PFSK-1 (cell line): ENCODE data around the gene KIAA1549.

Experiments used
- FOXP2 ChIP-seq: optimal IDR thresholded peaks from 2 replicates; pipeline ENCODE3; 2011; ENCODE audit warnings: borderline replicate concordance, control low read depth, inconsistent platforms; ENCODE audit not compliant: insufficient read depth; ENCODE audit errors: extremely low read length, extremely low read depth
- POLR2AphosphoS5 ChIP-seq: IDR thresholded peaks from 2 replicates; pipeline ENCODE4 v1.6.1; 2012; ENCODE audit warnings: low read depth, mild to moderate bottlenecking, control low read depth, low read length, moderate library complexity
- SIN3A ChIP-seq: IDR thresholded peaks from 2 replicates; pipeline ENCODE4 v1.6.1; 2012; ENCODE audit warnings: mild to moderate bottlenecking, low read length, moderate library complexity, borderline replicate concordance; ENCODE audit not compliant: insufficient read depth
- TAF1 ChIP-seq: IDR thresholded peaks from 2 replicates; pipeline ENCODE4 v1.6.1; 2012; ENCODE audit warnings: low read length, control low read depth, borderline replicate concordance; ENCODE audit not compliant: insufficient read depth
- TF ChIP-seq, protein P1 (sequence below), 2 experiments: IDR thresholded peaks; 2 replicates each; pipeline versions ENCODE4 v1.6.1 to v1.8.0; 2011 to 2012; ENCODE audit warnings: low read depth in 2 of 2, low read length in 2 of 2, control low read depth in 1 of 2, inconsistent platforms in 1 of 2, mild to moderate bottlenecking in 1 of 2, moderate library complexity in 1 of 2; ENCODE audit not compliant: insufficient read depth in 1 of 2

DNA sequence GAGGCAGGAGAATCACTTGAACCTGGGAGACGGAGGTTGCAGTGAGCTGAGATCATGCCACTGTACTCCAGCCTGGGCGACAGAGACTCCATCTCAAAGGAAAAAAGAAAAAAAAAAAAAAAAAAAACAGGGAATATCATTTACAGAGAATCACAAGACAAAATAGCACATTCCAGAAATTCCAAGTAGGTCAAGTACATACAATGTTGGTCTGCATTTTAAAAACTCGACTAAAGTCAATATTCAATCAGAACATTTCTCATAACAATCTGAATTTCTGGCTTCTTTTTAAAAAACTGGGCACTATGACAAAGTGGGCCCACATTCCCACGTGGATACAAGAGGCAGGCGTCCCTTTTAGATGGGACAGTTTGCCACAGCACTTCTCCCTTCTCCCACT lies 41.9 kb upstream of the KIAA1549 start:
- TF ChIP-seq POLR2AphosphoS5: no peak
- TF ChIP-seq, protein P1, sequence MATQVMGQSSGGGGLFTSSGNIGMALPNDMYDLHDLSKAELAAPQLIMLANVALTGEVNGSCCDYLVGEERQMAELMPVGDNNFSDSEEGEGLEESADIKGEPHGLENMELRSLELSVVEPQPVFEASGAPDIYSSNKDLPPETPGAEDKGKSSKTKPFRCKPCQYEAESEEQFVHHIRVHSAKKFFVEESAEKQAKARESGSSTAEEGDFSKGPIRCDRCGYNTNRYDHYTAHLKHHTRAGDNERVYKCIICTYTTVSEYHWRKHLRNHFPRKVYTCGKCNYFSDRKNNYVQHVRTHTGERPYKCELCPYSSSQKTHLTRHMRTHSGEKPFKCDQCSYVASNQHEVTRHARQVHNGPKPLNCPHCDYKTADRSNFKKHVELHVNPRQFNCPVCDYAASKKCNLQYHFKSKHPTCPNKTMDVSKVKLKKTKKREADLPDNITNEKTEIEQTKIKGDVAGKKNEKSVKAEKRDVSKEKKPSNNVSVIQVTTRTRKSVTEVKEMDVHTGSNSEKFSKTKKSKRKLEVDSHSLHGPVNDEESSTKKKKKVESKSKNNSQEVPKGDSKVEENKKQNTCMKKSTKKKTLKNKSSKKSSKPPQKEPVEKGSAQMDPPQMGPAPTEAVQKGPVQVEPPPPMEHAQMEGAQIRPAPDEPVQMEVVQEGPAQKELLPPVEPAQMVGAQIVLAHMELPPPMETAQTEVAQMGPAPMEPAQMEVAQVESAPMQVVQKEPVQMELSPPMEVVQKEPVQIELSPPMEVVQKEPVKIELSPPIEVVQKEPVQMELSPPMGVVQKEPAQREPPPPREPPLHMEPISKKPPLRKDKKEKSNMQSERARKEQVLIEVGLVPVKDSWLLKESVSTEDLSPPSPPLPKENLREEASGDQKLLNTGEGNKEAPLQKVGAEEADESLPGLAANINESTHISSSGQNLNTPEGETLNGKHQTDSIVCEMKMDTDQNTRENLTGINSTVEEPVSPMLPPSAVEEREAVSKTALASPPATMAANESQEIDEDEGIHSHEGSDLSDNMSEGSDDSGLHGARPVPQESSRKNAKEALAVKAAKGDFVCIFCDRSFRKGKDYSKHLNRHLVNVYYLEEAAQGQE (IDR thresholded peaks at IDR 0.05; ENCODE audit: insufficient read depth in 1 of 2, low read depth in 2 of 2, low read length in 2 of 2): no peak
- no peak for TF ChIP-seq SIN3A
- TF ChIP-seq TAF1: no peak
- TF ChIP-seq FOXP2: no peak
